Skin epidermis (tissue), 12 donors: ENCODE data around the gene AASDHPPT.
"Not testable (repeated sequence)": the region's sequence is repeated elsewhere in the genome, so short reads cannot be mapped to it uniquely, and the experiment has no call there.

Source experiments
- H3K27ac ChIP-seq, 21 experiments: fragments of 200-600 bp; sonication (generic) in 11 of 21; one replicate each; pipeline ENCODE4 v1.5.0; 2020; ENCODE audit warnings: mild to moderate bottlenecking in 3 of 21, inconsistent platforms in 2 of 21, moderate library complexity in 2 of 21
- H3K4me3 ChIP-seq, 7 experiments: fragments of 200-600 bp; sonication (generic) in 2 of 7; one replicate each; pipeline ENCODE4 v1.5.0; 2020; ENCODE audit warnings: inconsistent platforms in 2 of 7, mild to moderate bottlenecking in 2 of 7, moderate library complexity in 1 of 7

AASDHPPT gene

GRCh38 chr11:106077609-106078455 is at the start of gene AASDHPPT:
TSS of gene AASDHPPT (plus strand) at chr11:106077662. CDS start at chr11:106077711, 49 bp downstream.
- peak within 1 kb of the TSS; percentile 72 to 98 (median 93) for H3K27ac ChIP-seq
- peak within 1 kb of the TSS; percentile 78 to 96 (median 87) for H3K4me3 ChIP-seq

DNA sequence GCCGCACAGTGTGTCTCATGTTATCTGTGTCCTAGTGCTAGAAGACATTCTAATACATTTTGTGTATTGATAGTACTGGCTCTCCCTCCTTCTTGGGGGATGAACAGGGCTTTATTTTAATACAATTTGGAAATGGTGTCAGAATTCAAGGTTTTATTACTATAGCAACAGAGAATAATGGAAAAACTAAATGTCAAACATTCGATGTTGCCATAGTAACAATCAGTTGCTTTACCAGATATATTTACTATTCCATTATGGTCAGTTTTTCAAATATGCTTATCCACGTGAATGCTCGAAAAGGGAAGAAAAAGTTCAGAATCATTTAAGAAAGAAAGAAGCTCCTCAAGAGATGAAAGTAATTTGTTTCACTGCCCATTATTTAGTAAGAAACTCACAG is 46.9 kb upstream of the AASDHPPT start:
- Histone ChIP-seq H3K4me3 (no peak overlapping the region), H3K27ac (peak overlapping the region in 1 of 21 experiments; percentile 24)

DNA sequence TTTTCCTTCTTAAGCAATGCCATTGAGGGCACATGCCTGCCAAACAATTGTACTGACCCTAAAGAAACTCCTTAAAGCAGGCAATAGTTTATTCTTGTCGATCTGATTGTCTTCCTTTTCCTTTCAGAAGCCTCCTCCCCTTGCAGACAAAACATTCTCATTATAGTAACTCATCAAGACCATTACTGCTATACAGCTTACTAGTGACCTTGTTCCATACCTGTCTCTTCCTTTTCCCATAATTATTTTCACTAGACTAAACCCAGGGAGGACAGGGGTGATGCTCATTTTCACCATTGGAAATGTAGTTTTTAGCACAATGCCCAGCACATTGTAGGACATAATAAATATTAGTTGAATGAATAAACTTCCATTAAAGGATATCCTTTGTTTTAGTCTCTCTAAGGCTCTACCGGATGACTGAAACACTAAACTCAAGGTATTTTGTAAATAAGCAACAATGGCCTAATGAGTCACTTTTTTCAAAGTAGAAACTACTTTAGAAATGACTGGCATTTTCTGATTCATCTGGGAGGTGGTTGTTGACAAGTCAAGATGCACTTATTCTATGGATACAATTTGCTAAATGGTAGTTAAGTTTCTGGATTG is 46.2 kb upstream of the AASDHPPT start:
- Histone ChIP-seq H3K4me3 (no peak overlapping the region), H3K27ac (no peak overlapping the region)

DNA sequence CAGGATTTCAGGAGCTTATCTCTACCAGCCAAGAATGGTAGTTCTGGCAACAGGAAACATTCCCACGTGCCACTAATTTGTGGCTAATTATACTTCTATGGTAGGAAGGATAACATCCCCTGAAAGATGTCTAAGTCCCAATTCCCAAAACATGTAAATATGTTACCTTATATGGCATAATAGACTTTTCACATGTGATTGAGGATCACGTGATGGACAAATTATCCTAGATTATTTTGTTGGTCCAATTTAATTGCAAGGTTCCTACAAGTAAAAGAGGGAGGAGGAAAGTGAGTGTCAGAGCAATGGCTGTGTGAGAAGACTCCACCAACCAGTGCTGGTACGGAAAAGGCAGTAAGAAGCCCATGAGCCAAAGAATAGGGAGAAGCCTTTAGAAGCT is 45.5 kb upstream of the AASDHPPT start:
- H3K27ac ChIP-seq = no peak overlapping the region
- H3K4me3 ChIP-seq = no peak overlapping the region

- Histone ChIP-seq H3K4me3 (no peak overlapping the region), H3K27ac (no peak overlapping the region)
These were observed 44.6 kb upstream of the AASDHPPT start for GRCh38 chr11:106032861-106033260.

DNA sequence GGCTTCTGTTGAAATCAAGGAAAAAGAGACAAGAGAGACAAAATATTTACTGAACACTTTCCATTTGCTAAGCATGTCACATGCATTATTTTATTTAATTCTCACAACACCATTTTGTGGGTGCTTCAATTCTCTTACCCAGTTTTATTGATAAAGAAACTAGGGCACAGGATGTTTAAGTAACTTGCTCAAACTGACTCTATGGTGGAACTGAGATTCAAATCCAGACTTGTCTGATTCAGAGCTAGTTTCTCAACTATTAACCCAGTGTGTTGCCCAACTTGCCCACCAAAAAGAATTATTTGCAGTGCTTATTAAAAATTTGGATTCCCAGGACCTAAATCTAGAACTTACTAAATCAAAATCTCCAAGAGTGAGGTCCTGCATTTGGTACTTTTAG is 33.9 kb upstream of the AASDHPPT start:
- no peak overlapping the region for H3K4me3 ChIP-seq

GRCh38 chr11:106047631-106048030 is 29.8 kb upstream of the AASDHPPT start:
- H3K27ac ChIP-seq = no peak overlapping the region
- H3K4me3 ChIP-seq = no peak overlapping the region

More for the DNA sequence above, 33.9 kb upstream of the AASDHPPT start:
- no peak overlapping the region for H3K27ac ChIP-seq

DNA sequence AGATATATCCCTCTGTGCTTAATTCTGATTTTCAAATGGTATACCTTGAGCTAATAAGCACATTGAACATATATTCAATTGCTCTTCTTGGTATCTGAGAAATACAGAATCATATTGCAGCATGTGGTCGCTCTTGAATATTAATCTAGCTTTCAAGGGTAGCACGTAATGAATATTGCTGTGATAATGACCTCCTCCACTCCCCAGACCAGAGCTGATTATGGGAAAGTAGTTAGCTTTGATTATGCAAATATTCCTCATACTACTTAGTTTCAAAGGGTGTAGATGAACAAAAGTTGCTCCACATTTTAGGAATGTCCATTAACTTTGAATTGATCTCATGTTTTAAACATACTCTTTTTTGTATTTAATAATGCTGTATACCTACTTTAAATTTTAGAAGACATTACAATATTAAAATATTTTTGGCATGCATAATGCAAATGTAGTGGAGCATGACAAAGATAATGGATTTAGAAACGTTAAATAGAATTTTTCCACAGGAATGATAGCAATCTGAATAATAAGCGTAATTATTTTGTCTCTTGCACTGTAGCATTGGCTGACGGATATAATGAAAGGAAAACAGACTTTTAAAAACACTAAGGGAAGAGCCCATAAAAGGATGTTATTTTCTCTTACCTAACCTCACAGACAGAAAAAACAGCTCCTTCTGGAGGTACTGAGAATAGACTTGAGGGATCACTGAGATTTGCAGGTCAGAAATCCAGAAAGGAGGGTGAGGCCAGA is 27.6 kb upstream of the AASDHPPT start:
- no peak overlapping the region for H3K4me3 ChIP-seq
- no peak overlapping the region for H3K27ac ChIP-seq

- Histone ChIP-seq H3K4me3 (no peak overlapping the region), H3K27ac (no peak overlapping the region)
These were observed 26.4 kb upstream of the AASDHPPT start for GRCh38 chr11:106051103-106051502.

DNA sequence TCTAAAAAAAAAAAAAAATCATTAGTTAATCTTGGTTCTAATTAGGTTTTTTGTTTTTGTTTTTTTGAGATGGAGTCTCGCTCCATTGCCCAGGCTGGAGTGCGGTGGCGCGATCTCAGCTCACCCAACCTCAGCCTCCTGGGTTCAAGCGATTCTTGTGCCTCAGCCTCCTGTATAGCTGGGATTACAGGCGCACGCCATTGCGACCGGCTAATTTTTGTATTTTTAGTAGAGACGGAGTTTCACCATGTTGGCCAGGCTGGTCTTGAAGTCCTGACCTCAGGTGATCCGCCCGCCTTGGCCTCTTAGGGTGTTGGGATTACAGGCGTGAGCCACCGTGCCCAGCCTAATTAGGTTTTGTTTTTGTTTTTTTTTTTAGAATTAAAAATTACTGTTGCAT is 19.1 kb upstream of the AASDHPPT start:
- not testable (repeated sequence) for H3K27ac ChIP-seq, H3K4me3 ChIP-seq

GRCh38 chr11:106059617-106060016 is 17.8 kb upstream of the AASDHPPT start:
- Histone ChIP-seq H3K27ac (no peak overlapping the region), H3K4me3 (no peak overlapping the region)

DNA sequence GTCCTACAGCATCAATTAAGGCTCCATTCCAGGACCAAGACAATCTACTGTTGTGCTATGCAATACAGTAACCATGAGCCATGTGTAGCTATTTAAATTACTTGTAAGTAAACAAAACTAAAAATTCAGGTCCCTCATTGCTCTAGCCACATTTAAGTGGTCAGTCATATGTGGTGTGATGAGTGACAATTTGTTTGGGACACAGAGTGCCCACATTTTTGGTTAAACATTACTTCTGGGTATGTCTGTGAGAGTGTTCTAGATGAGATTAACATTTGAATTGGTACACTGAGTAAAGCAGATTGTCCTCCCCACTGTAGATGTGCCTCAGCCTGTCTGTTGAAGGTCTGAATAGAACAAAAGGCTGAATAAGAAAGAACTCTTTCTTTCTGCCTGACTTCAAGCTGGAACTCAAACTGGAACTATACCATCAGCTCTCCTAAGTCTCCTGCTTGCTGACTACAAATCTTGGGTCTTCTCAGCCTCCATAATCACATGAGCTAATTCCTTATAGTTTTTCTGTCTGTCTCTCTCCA is 16.1 kb upstream of the AASDHPPT start:
- Histone ChIP-seq H3K4me3 (no peak overlapping the region), H3K27ac (no peak overlapping the region)

DNA sequence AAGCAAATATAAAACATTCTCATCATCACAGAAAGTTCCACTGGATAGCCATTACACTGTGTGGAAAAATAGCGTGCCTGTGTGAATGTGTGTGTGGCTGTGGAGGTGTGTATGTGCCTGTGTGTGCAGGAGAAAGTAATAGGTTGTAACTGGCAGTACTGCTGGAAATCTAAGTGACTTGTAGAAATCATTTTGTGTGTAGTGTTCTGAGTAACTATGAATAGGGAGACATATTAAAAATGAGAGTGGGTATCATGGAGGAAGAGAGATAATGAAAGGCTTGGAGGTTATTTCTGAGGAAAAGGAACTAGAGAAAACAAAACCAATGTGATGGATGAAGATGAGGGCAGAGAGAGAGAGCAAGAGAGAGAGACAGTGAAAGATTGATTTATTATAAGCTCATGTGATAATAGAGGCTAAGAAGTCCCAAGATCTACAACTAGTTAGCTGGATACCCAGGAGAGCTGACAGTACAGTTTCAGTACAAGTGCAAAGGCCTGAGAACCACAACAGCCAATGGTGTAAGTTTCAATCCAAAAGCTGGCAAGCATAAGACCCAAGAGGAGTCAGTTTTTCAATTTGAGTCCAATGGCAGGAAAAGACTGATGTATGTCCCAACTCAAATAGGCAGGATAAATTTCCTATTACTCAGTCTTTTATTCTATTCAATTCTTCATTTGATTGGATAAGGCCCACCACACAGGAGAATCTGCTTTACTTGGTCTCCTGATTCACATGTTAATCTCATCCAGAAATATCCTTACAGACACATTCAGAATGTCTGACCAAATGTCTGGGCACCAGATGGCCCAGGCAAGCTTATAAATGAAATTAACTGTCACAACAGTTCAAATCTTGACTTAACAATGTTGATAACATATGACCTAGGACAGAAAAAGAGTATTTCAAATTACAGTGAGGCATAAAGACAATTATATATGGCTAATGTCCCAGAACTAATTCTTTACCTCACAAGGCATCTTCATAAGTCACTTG is 15.2 kb upstream of the AASDHPPT start:
- Histone ChIP-seq H3K4me3 (no peak overlapping the region), H3K27ac (no peak overlapping the region)

GRCh38 chr11:106063009-106063408 is 14.5 kb upstream of the AASDHPPT start:
- H3K27ac ChIP-seq = no peak overlapping the region
- H3K4me3 ChIP-seq = no peak overlapping the region

DNA sequence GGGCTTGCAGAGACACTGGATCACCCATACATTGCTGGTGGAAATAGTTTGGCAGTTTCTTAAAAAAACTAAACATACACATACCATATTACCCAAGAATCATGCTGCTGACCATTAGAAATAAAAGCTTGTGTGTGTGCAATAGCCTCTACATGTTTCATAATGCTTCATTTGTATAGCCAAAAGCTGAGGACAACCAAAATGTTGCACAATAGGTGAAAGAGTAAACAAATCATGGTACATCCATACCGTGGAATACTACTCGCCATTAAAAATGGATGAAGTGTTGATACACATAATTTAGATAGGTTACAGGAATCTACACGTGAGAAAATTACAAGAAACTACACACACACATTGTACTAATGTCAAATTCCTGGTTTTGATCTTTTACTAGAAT is 6.9 kb upstream of the AASDHPPT start:
- no peak overlapping the region for H3K27ac ChIP-seq
- H3K4me3 ChIP-seq = no peak overlapping the region

DNA sequence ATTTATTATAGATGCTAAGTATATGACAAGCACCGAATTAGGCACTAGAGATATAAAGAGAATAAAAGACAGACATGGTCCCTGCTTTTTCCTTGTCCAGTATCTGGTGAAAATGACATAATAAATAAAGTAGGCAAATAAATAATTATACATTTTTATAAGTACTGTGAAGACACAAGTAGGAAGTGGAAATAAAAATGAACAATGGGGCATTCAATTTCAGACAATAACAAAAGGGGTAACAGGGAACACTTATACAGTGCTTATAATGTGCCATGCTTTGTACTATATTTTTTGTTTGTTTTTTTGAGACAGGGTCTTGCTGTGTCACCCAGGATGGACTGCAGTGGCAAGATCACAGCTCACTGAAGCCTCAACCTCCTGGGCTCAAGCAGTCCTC is 4.7 kb upstream of the AASDHPPT start:
- no peak overlapping the region for H3K4me3 ChIP-seq
- no peak overlapping the region for H3K27ac ChIP-seq

- H3K27ac ChIP-seq = peak overlapping the region in 20 of 21 experiments; percentile 24 to 98 (median 83)
These were observed 1.1 kb upstream of the AASDHPPT start for GRCh38 chr11:106076171-106076918.

DNA sequence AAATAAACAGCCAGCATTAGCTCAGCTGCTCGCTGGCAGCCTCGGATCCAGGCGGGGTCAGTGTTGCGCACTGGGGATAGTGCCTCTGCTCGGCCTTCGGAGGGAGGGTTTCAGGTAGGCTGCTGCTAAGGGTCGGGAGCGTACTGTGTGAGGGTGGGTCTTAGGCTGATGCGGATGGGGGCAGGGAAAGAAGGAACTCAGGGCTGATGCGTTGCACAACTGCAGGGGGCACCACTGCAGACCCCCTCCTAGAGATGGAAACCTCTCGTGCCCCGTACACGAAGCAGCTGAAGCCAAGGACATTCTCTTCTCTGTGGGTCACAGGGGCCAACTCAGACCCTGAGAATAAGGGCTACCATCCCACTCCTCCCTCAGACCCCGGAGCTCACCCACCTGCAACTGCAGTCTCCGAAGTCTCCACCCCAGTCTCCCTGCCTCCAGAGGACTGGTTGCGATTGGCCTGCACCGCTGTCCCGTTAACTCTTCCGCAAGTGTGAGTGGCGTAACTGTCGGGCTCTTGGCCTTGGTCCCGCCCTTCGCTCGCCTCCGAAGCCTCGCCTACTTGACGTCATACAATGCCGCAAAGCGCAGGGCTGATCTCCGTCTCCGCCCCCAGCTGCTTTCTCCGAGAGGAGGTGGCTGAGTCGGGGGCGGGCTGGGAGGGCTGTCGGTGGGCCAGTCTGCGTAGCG is 398 bp upstream of the AASDHPPT start, which contains the start of gene KBTBD3:
KBTBD3 (minus strand) TSS at position 429 of the 690 bp plus-strand sequence. CDS start 18,250 bp downstream, outside the sequence.
- peak within 1 kb of the TSS; percentile 72 to 98 (median 93) for H3K27ac ChIP-seq
- peak within 1 kb of the TSS; percentile 78 to 96 (median 87) for H3K4me3 ChIP-seq

More at GRCh38 chr11:106076171-106076918, 1.1 kb upstream of the AASDHPPT start:
- H3K4me3 ChIP-seq = peak overlapping the region; percentile 78 to 96 (median 87)
